ENCODE results near the gene SEC24C. TPM values are rescaled to one million over a fixed set of nuclear protein-coding genes. Genes with fewer than 3 reads are reported as not detected.
A peak's percentile ranks its signal among the peaks of the same experiment; 100 is the strongest.
"Not testable (repeated sequence)": the region's sequence is repeated elsewhere in the genome, so short reads cannot be mapped to it uniquely, and the experiment has no call there.

SEC24C gene
- total and polyA plus RNA-seq, 4 donors: 45.7 to 73.7 (median 67.2) TPM

DNA sequence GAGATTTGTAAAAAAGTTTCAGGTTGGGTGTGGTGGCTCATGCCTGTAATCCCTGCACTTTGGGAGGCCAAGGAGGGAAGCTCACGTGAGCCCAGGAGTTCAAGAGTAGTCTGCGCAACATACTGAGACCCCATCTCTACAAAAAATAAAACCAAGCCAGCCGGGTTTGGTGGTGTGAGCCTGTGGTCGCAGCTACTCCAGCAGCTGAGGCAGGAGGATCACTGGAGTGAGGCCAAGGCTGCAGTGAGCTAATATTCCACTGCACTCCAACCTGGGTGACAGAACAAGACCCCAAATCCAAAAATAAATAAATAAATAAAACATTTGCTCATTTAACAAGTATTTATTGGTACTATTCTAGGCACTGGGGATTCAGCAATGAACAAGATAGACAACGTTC, 36.1 kb downstream of the SEC24C start:
- H3K9me3 ChIP-seq (ENCODE audit: control insufficient read depth, insufficient read depth, low read length): no peaks in the 10 kb centered on the region
- H3K36me3 ChIP-seq (ENCODE audit: control insufficient read depth, insufficient read depth, low read length): peaks cover 33% of the 10 kb centered on the region
- no peak overlapping the region for H3K27ac ChIP-seq (ENCODE audit: low read depth, low read length)
- no CpG with 5 or more reads among the region's 5 CpGs for WGBS (ENCODE audit: insufficient coverage)
- no peak overlapping the region for H3K4me3 ChIP-seq (ENCODE audit: low read depth, low read length)
- peaks cover 12% of the 10 kb centered on the region for H3K4me1 ChIP-seq (ENCODE audit: control insufficient read depth, insufficient read depth, low read length)
- no peaks in the 10 kb centered on the region for H3K27me3 ChIP-seq (ENCODE audit: control insufficient read depth, insufficient read depth, low read length)
- no peak for DNase-seq (ENCODE audit: low read depth in 4 of 6, low spot score in 6 of 6)

DNA sequence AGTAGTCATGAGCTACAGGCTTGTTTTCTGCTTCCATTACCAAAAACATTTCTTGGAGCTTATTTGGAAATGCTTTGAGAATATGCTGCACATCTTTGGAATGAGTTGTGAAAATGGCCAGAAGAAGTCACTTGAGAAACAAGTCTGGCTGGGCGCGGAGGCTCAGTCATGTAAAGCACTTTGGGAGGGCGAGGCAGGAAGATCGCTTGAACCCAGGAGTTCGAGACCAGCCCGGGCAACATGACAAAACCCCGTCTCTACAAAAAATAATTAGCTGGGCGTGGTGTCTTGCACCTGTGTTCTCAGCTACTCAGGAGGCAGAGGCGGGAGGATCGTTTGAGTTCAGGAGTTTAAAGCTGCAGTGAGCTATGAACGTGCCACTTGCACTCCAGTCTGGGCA, 36.8 kb downstream of the SEC24C start:
- Histone ChIP-seq H3K4me3 (ENCODE audit: low read depth, low read length) (peak overlapping the region; percentile 96), H3K27me3 (ENCODE audit: control insufficient read depth, insufficient read depth, low read length) (no peaks in the 10 kb centered on the region), H3K4me1 (ENCODE audit: control insufficient read depth, insufficient read depth, low read length) (peaks cover 14% of the 10 kb centered on the region), H3K9me3 (ENCODE audit: control insufficient read depth, insufficient read depth, low read length) (no peaks in the 10 kb centered on the region), H3K27ac (ENCODE audit: low read depth, low read length) (no peak overlapping the region), H3K36me3 (ENCODE audit: control insufficient read depth, insufficient read depth, low read length) (peaks cover 33% of the 10 kb centered on the region)
- 42% methylated on average over 8 of the region's 11 CpGs for WGBS (ENCODE audit: insufficient coverage)
- no peak for DNase-seq (ENCODE audit: low read depth in 4 of 6, low spot score in 6 of 6)

DNA sequence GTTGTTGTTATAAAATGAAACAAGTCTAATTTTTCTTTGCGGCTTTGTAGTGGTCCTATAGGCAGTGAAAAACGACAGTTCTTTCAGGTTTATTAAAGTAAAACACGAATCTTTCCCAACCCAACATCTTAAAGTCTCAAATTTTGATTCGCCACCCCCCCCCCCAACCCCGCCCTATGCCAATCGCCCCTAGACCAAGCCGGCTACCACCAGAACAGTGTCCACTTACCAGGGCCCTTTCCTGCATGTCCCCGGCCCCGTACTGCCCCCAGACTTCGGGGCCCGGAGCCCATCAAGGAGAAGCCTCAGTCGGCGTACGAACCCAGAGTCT, 37.3 kb downstream of the SEC24C start:
- Histone ChIP-seq H3K4me1 (ENCODE audit: control insufficient read depth, insufficient read depth, low read length) (peaks cover 19% of the 10 kb centered on the region), H3K4me3 (ENCODE audit: low read depth, low read length) (peak overlapping the region; percentile 96), H3K36me3 (ENCODE audit: control insufficient read depth, insufficient read depth, low read length) (peaks cover 31% of the 10 kb centered on the region), H3K9me3 (ENCODE audit: control insufficient read depth, insufficient read depth, low read length) (no peaks in the 10 kb centered on the region), H3K27ac (ENCODE audit: low read depth, low read length) (peak overlapping the region; percentile 95), H3K27me3 (ENCODE audit: control insufficient read depth, insufficient read depth, low read length) (no peaks in the 10 kb centered on the region)
- DNase-seq (ENCODE audit: low read depth in 4 of 6, low spot score in 6 of 6): no peak
- WGBS (ENCODE audit: insufficient coverage): 4% methylated on average over 11 of the region's 14 CpGs

DNA sequence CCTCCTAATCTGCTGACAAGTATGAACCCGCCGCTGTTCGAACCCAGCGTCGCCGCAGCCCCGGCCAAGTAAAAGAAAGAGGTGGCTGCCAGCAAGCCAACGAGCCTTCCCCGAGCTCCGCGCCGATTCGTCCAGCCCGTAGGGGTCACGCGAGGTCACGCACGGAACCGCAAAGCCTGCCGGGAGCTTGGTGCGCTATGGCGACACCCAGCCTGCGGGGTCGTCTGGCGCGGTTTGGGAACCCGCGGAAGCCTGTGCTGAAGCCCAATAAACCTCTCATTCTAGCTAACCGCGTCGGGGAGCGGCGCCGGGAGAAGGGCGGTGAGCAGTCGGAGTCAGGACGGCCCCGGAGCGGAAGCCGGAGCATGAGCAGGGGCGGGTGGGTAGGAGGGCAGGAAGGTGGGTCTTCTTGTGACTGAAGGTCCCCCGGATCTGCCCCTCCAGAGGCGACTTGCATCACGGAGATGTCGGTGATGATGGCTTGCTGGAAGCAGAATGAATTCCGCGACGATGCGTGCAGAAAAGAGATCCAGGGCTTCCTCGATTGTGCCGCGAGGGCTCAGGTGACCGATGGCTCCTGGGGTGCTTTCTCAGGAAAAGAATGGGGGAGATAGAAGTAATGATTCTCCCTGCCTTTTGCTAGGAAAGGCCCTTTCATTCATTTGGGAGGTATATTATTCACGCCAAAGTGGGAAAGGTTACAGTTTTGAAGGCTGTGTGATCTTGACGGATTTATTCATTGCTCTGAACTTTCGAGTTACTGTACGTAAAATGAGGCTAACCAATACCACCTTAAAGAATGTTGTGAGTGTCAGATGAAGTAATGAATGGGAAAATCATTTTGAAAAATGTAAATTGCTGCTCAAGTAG, 37.9 kb downstream of the SEC24C start, which contains the start of gene CHCHD1:
TSS of gene CHCHD1 (plus strand) at position 170 of the 870 bp plus-strand sequence. CDS start at position 198, 28 bp downstream.
- peak within 1 kb of the TSS; percentile 96 for H3K4me3 ChIP-seq (ENCODE audit: low read depth, low read length)
- H3K27me3 ChIP-seq (ENCODE audit: control insufficient read depth, insufficient read depth, low read length): no peaks in the 10 kb centered on the region
- H3K36me3 ChIP-seq (ENCODE audit: control insufficient read depth, insufficient read depth, low read length): peaks cover 27% of the 10 kb centered on the region
- no peaks in the 10 kb centered on the region for H3K9me3 ChIP-seq (ENCODE audit: control insufficient read depth, insufficient read depth, low read length)
- peak; percentile 77 to 97 (median 86) for DNase-seq (ENCODE audit: low read depth in 4 of 6, low spot score in 6 of 6)
- peaks cover 25% of the 10 kb centered on the region for H3K4me1 ChIP-seq (ENCODE audit: control insufficient read depth, insufficient read depth, low read length)
- 0% methylated on average over 55 of the region's 57 CpGs for WGBS (ENCODE audit: insufficient coverage)
- H3K27ac ChIP-seq (ENCODE audit: low read depth, low read length): peak within 1 kb of the TSS; percentile 95

DNA sequence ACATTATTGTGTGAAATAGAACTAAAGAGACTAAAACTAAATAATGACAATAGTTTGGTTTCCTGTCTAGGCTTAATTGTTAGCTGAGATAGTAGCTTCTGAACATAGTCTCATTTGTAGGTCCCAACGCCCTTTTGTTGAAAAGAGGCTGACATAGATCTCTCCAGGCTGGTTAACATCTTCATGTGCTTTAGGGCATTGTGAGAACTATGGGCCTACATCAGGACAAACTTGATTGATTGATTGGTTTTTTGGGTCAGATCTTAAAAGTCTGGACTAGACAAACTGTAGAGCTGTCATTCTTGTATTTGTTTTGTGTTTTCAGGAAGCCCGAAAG, 38.5 kb downstream of the SEC24C start:
- no peak for DNase-seq (ENCODE audit: low read depth in 4 of 6, low spot score in 6 of 6)
- no peaks in the 10 kb centered on the region for H3K9me3 ChIP-seq (ENCODE audit: control insufficient read depth, insufficient read depth, low read length)
- H3K4me3 ChIP-seq (ENCODE audit: low read depth, low read length): peak overlapping the region; percentile 96
- H3K36me3 ChIP-seq (ENCODE audit: control insufficient read depth, insufficient read depth, low read length): peaks cover 23% of the 10 kb centered on the region
- H3K27ac ChIP-seq (ENCODE audit: low read depth, low read length): peak overlapping the region; percentile 95
- H3K27me3 ChIP-seq (ENCODE audit: control insufficient read depth, insufficient read depth, low read length): no peaks in the 10 kb centered on the region
- 8% methylated on average over 1 of the region's 2 CpGs for WGBS (ENCODE audit: insufficient coverage)
- peaks cover 30% of the 10 kb centered on the region for H3K4me1 ChIP-seq (ENCODE audit: control insufficient read depth, insufficient read depth, low read length)

DNA sequence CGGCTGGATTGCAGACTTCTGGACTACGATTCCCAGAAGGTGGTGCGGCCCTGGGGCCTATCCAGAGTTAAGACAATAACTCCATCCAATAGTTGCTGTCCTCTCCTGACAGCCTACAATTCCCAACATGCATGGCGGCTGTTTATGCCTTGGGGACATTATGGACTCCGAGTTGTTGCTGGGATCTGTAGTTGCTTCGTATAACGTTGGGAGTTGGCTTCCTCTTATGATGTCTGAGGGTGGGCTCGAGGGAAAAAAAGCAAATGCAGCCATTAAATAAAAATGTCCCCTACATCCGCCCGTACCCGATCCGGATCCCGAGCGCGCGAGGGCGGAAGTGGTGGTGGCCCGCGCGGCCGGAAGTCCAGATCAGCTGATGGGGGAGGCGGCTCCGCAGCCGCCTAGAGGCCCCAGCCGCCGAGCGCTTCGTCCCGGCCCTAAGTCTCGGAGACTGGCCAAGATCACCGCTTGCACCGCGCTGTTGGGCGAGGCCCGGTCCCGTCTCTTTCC, 41.1 kb downstream of the SEC24C start, which contains the start of gene ZSWIM8:
TSS of gene ZSWIM8 (plus strand) at position 396 of the 510 bp plus-strand sequence. CDS start 273 bp downstream, outside the sequence.
- no peaks in the 10 kb centered on the region for H3K27me3 ChIP-seq (ENCODE audit: control insufficient read depth, insufficient read depth, low read length)
- H3K27ac ChIP-seq (ENCODE audit: low read depth, low read length): peak within 1 kb of the TSS; percentile 77
- WGBS (ENCODE audit: insufficient coverage): 0% methylated on average over 30 of the region's 36 CpGs
- peaks cover 34% of the 10 kb centered on the region for H3K4me1 ChIP-seq (ENCODE audit: control insufficient read depth, insufficient read depth, low read length)
- H3K9me3 ChIP-seq (ENCODE audit: control insufficient read depth, insufficient read depth, low read length): no peaks in the 10 kb centered on the region
- DNase-seq (ENCODE audit: low read depth in 4 of 6, low spot score in 6 of 6): peak; percentile 93 to 99 (median 96)
- peaks cover 22% of the 10 kb centered on the region for H3K36me3 ChIP-seq (ENCODE audit: control insufficient read depth, insufficient read depth, low read length)
- H3K4me3 ChIP-seq (ENCODE audit: low read depth, low read length): peak within 1 kb of the TSS; percentile 85

DNA sequence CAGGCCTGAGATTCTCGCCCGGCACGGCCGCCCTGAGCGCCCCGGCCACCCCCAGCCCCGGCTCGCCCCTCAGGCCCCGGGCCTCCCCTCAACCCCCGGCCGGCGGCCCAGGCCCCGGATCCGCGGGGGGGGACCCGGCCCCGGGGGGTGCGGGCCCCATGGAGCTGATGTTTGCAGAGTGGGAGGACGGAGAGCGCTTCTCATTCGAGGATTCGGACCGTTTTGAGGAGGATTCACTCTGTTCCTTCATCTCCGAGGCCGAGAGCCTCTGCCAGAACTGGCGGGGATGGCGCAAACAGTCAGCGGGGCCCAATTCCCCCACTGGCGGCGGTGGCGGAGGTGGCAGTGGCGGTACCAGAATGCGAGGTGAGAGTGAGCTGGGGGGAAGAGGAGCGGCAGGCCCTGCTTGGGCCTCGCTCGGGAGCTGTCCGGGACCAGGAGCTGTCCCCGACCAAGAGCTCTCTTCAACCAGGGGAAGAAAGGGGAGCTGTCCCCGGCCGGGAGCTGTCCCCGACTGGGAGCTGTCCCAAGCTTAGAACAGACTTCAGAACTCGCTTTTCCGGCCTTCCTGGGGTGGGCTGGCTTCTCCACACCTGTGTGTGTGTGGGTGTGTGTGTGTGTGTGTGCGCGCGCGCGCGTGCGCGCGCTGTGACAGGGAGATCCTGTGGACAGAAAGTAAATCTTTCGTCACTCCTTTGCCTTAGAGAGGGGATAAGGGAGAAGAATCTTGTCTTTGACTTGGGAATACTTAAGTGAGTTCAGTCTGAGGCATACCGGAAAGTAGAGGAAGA, 41.7 kb downstream of the SEC24C start:
- Histone ChIP-seq H3K4me3 (ENCODE audit: low read depth, low read length) (peak overlapping the region; percentile 85), H3K27me3 (ENCODE audit: control insufficient read depth, insufficient read depth, low read length) (no peaks in the 10 kb centered on the region), H3K36me3 (ENCODE audit: control insufficient read depth, insufficient read depth, low read length) (peaks cover 27% of the 10 kb centered on the region), H3K4me1 (ENCODE audit: control insufficient read depth, insufficient read depth, low read length) (peaks cover 31% of the 10 kb centered on the region), H3K27ac (ENCODE audit: low read depth, low read length) (peak overlapping the region; percentile 77), H3K9me3 (ENCODE audit: control insufficient read depth, insufficient read depth, low read length) (no peaks in the 10 kb centered on the region)
- WGBS (ENCODE audit: insufficient coverage): under 1% methylated on average over 45 of the region's 54 CpGs
- peak in 1 of 6 donors; percentile 14 for DNase-seq (ENCODE audit: low read depth in 4 of 6, low spot score in 6 of 6)

DNA sequence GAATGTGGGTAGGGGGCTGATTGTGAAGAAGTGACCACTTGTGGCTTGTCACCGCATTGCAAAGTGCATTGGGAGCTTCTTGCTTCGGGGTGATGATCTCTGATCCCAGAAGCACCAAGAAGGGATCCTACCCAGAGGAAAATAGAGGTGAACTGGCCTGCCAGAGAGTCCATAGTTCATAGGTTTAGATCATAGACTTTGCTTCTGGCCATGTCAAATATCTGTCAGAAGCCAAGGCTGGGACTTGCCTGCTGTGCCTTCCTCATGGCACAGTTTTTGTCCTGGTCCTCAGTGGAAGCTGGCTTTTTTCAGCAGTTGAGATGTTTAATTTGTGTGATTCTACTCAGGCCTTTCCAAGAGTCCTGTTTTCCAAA, 42.3 kb downstream of the SEC24C start:
- Histone ChIP-seq H3K9me3 (ENCODE audit: control insufficient read depth, insufficient read depth, low read length) (no peaks in the 10 kb centered on the region), H3K4me3 (ENCODE audit: low read depth, low read length) (peak overlapping the region; percentile 85), H3K27me3 (ENCODE audit: control insufficient read depth, insufficient read depth, low read length) (no peaks in the 10 kb centered on the region), H3K36me3 (ENCODE audit: control insufficient read depth, insufficient read depth, low read length) (peaks cover 33% of the 10 kb centered on the region), H3K27ac (ENCODE audit: low read depth, low read length) (peak overlapping the region; percentile 77), H3K4me1 (ENCODE audit: control insufficient read depth, insufficient read depth, low read length) (peaks cover 27% of the 10 kb centered on the region)
- DNase-seq (ENCODE audit: low read depth in 4 of 6, low spot score in 6 of 6): no peak
- 5% methylated on average over 2 of the region's 2 CpGs for WGBS (ENCODE audit: insufficient coverage)

DNA sequence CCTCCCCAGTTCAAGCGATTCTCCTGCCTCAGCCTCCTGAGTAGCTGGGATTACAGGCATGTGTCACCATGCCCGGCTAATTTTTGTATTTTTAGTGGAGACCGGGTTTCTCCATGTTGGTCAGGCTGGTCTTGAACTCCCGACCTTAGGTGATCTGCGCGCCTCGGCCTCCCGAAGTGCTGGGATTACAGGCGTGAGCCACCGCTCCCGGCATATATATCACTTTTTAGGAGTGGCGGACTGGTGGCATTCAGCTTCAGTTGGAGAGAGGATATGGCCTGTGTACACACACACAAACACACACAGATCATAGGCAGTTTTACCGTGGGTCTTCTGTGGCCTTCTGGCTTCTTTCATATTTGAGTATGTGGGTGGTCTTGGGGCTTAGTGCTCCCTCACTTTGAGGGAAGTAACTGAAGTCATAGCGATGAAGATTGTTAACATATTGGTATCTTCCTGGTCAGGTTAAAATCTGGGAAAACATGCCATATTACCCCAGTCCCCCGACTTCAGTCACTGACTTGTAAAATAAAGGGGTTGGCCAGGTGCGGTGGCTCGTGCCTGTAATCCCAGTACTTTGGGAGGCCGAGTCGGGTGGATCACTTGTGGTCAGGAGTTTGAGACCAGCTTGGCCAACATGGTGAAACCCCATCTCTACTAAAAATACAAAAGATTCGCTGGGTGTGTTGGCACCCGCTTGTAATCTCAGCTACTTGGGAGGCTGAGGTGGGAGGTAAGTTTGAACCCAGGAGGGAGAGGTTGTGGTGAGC, 43.0 kb downstream of the SEC24C start:
- 96% methylated on average over 4 of the region's 21 CpGs for WGBS (ENCODE audit: insufficient coverage)
- H3K27ac ChIP-seq (ENCODE audit: low read depth, low read length); DNase-seq (ENCODE audit: low read depth in 4 of 6, low spot score in 6 of 6); H3K27me3 ChIP-seq (ENCODE audit: control insufficient read depth, insufficient read depth, low read length); H3K4me3 ChIP-seq (ENCODE audit: low read depth, low read length); H3K9me3 ChIP-seq (ENCODE audit: control insufficient read depth, insufficient read depth, low read length): not testable (repeated sequence)
- H3K4me1 ChIP-seq (ENCODE audit: control insufficient read depth, insufficient read depth, low read length): peaks cover 27% of the 10 kb centered on the region
- peaks cover 40% of the 10 kb centered on the region for H3K36me3 ChIP-seq (ENCODE audit: control insufficient read depth, insufficient read depth, low read length)

All from spinal cord (tissue), 10 donors.